Measurements from ENCODE around the gene HYI. TPM values are rescaled to one million over a fixed set of nuclear protein-coding genes. Genes with fewer than 3 reads are reported as not detected.

The HYI gene
- total and polyA plus RNA-seq, 2 experiments from 2014 or later, result 14.3 to 18.9 TPM

DNA sequence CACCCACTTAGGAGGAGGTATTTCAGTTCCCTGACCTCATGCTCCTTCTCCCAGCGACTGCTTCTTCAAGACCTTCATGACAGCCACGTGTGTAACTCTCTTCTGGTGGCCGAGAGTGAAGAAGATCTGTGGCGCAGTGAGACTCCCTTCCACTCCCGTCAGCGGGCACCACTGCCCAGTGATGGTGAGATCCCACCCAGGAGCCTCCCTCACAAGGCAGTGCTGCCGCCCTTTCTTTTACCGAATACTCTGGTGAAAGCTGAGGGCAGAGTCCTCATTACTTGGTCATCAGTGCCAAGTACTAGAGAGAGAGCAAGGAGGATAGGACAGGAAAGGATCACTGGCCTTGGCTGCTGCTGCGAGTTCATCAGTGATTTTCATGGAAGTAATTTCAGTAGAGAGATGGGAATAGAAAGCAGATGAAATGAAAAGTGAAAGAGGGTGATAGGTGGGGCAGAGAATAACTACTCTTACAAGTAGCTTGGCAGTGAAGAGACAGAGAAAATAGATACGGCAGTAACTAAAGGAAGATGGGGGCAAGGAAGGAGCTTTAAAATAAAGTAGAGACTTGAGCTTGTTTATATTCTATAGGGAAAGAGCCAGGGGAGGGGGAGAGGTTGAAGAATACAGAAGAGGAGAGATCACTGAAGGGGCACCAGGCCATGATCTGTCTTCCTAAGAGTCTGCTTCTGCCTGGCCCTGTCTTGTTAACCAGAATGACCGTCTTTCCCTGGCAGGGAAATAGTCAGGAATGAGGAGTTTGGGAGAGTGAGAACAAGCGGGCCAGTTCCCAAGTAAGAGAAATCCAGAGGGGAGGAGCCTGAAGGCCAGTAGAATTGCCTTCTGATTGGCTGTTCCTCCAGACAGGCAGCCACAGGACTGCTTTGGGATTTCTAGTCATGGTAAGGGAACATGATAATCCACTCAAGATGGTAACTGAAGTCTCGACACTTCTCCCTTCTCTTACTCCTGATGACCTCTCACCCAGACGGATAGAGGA, 18.3 kb downstream of the HYI start:
- DNase-seq (ENCODE audit: low spot score), result peak; percentile 47
- H3K36me3 ChIP-seq (ENCODE audit: insufficient read depth), result no peaks in the 10 kb centered on the region
- Mint-ChIP-seq H3K9me3 (no peaks in the 10 kb centered on the region), H3K4me3 (no peak overlapping the region), H3K27ac (no peak overlapping the region), H3K27me3 (ENCODE audit: insufficient read depth, low read depth, poor library complexity) (peaks cover 2% of the 10 kb centered on the region), H3K4me1 (peaks cover 7% of the 10 kb centered on the region), H3K36me3 (ENCODE audit: low read depth) (peaks cover 21% of the 10 kb centered on the region)
- no peak overlapping the region for H3K4me3 ChIP-seq
- no peaks in the 10 kb centered on the region for H3K4me1 ChIP-seq (ENCODE audit: insufficient read depth)
- no peak overlapping the region for H3K27ac ChIP-seq (ENCODE audit: low read depth)
- peak; percentile 84 for ATAC-seq
- H3K9me2 ChIP-seq (ENCODE audit: insufficient read depth), result no peaks in the 10 kb centered on the region
- no peak overlapping the region for H2AFZ ChIP-seq
- H3K4me2 ChIP-seq, result no peak overlapping the region
- H4K20me1 ChIP-seq (replicated peaks; ENCODE audit: insufficient read depth), result no peaks in the 10 kb centered on the region
- H3K27me3 ChIP-seq (ENCODE audit: insufficient read depth), result no peaks in the 10 kb centered on the region
- no peaks in the 10 kb centered on the region for H3K79me2 ChIP-seq (replicated peaks; ENCODE audit: insufficient read depth)
- no peak for TF ChIP-seq ZNF331 (CRISPR knock-in tag; IDR thresholded peaks at IDR 0.05; ENCODE audit: low read depth)
- no peak for TF ChIP-seq EZH2 (IDR thresholded peaks at IDR 0.05; ENCODE audit: low read depth, unreplicated experiment)
- no peak for TF ChIP-seq JUNB (IDR thresholded peaks at IDR 0.05; ENCODE audit: unreplicated experiment)
- TF ChIP-seq STAT1 (IDR thresholded peaks at IDR 0.05; ENCODE audit: unreplicated experiment), result no peak
- TF ChIP-seq, protein P1, sequence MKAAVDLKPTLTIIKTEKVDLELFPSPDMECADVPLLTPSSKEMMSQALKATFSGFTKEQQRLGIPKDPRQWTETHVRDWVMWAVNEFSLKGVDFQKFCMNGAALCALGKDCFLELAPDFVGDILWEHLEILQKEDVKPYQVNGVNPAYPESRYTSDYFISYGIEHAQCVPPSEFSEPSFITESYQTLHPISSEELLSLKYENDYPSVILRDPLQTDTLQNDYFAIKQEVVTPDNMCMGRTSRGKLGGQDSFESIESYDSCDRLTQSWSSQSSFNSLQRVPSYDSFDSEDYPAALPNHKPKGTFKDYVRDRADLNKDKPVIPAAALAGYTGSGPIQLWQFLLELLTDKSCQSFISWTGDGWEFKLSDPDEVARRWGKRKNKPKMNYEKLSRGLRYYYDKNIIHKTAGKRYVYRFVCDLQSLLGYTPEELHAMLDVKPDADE (IDR thresholded peaks at IDR 0.05), result no peak
- TF ChIP-seq NANOG (IDR thresholded peaks at IDR 0.05; ENCODE audit: borderline replicate concordance), result no peak
- TF ChIP-seq CREB1 (CRISPR knock-in tag; IDR thresholded peaks at IDR 0.05; ENCODE audit: low read depth), result no peak
- no peak for TF ChIP-seq POLR2AphosphoS5 (IDR thresholded peaks at IDR 0.05; ENCODE audit: low read depth)
- TF ChIP-seq REST (IDR thresholded peaks at IDR 0.05; ENCODE audit: unreplicated experiment), result no peak
- TF ChIP-seq ZNF114 (CRISPR knock-in tag; IDR thresholded peaks at IDR 0.05), result no peak
- no peak for TF ChIP-seq ZNF462 (CRISPR knock-in tag; IDR thresholded peaks at IDR 0.05)
- TF ChIP-seq EZH2phosphoT487 (IDR thresholded peaks at IDR 0.05; ENCODE audit: unreplicated experiment), result no peak
- no peak for TF ChIP-seq CTCF (conservative IDR thresholded peaks at IDR 0.05; ENCODE audit: low read depth in 2 of 2)
- no peaks in the 10 kb centered on the region for H3F3A ChIP-seq (replicated peaks; ENCODE audit: low read depth)
